Measurements from ENCODE around the gene ACOT7.
"Not testable (repeated sequence)": the region's sequence is repeated elsewhere in the genome, so short reads cannot be mapped to it uniquely, and the experiment has no call there.

ACOT7 gene

GRCh38 chr1:6429660-6430411 is 36.3 kb upstream of the ACOT7 start:
- H3K9ac ChIP-seq (ENCODE audit: low read length); H3K27ac ChIP-seq (ENCODE audit: low read depth, low read length); H3K36me3 ChIP-seq (ENCODE audit: insufficient read depth, low read length); H3K4me1 ChIP-seq (ENCODE audit: insufficient read depth, low read length); H3K4me3 ChIP-seq (ENCODE audit: low read depth in 1 of 2, low read length in 2 of 2); H3K9me3 ChIP-seq (ENCODE audit: low read length): not testable (repeated sequence)
- peaks cover 17 to 32% of the 10 kb centered on the region in 2 donors for H3K27me3 ChIP-seq (ENCODE audit: control insufficient read depth in 1 of 2, insufficient read depth in 2 of 2, low read length in 2 of 2)

GRCh38 chr1:6428453-6428852 is 34.9 kb upstream of the ACOT7 start:
- not testable (repeated sequence) for H3K4me3 ChIP-seq (ENCODE audit: low read depth in 1 of 2, low read length in 2 of 2); H3K9ac ChIP-seq (ENCODE audit: low read length); H3K27ac ChIP-seq (ENCODE audit: low read depth, low read length); H3K36me3 ChIP-seq (ENCODE audit: insufficient read depth, low read length); H3K9me3 ChIP-seq (ENCODE audit: low read length); H3K4me1 ChIP-seq (ENCODE audit: insufficient read depth, low read length)
- peaks cover 24 to 43% of the 10 kb centered on the region in 2 donors for H3K27me3 ChIP-seq (ENCODE audit: control insufficient read depth in 1 of 2, insufficient read depth in 2 of 2, low read length in 2 of 2)

GRCh38 chr1:6427441-6428390 is 34.1 kb upstream of the ACOT7 start:
- H3K36me3 ChIP-seq (ENCODE audit: insufficient read depth, low read length) = no peaks in the 10 kb centered on the region
- H3K27me3 ChIP-seq (ENCODE audit: control insufficient read depth in 1 of 2, insufficient read depth in 2 of 2, low read length in 2 of 2) = peaks cover 32 to 49% of the 10 kb centered on the region in 2 donors
- no peak overlapping the region for H3K9ac ChIP-seq (ENCODE audit: low read length)
- H3K4me3 ChIP-seq (ENCODE audit: low read depth in 1 of 2, low read length in 2 of 2) = no peak overlapping the region
- H3K27ac ChIP-seq (ENCODE audit: low read depth, low read length) = no peak overlapping the region
- H3K9me3 ChIP-seq (ENCODE audit: low read length) = no peaks in the 10 kb centered on the region
- no peaks in the 10 kb centered on the region for H3K4me1 ChIP-seq (ENCODE audit: insufficient read depth, low read length)

GRCh38 chr1:6426972-6427350 is 33.4 kb upstream of the ACOT7 start:
- Histone ChIP-seq H3K9me3 (ENCODE audit: low read length) (no peaks in the 10 kb centered on the region), H3K27me3 (ENCODE audit: control insufficient read depth in 1 of 2, insufficient read depth in 2 of 2, low read length in 2 of 2) (peaks cover 33 to 50% of the 10 kb centered on the region in 2 donors), H3K27ac (ENCODE audit: low read depth, low read length) (no peak overlapping the region), H3K4me1 (ENCODE audit: insufficient read depth, low read length) (no peaks in the 10 kb centered on the region), H3K36me3 (ENCODE audit: insufficient read depth, low read length) (no peaks in the 10 kb centered on the region), H3K4me3 (ENCODE audit: low read depth in 1 of 2, low read length in 2 of 2) (no peak overlapping the region), H3K9ac (ENCODE audit: low read length) (no peak overlapping the region)

- no peaks in the 10 kb centered on the region for H3K4me1 ChIP-seq (ENCODE audit: insufficient read depth, low read length)
- no peak overlapping the region for H3K9ac ChIP-seq (ENCODE audit: low read length)
- no peaks in the 10 kb centered on the region for H3K9me3 ChIP-seq (ENCODE audit: low read length)
- peaks cover 37 to 55% of the 10 kb centered on the region in 2 donors for H3K27me3 ChIP-seq (ENCODE audit: control insufficient read depth in 1 of 2, insufficient read depth in 2 of 2, low read length in 2 of 2)
- H3K36me3 ChIP-seq (ENCODE audit: insufficient read depth, low read length) = no peaks in the 10 kb centered on the region
- H3K27ac ChIP-seq (ENCODE audit: low read depth, low read length) = no peak overlapping the region
- H3K4me3 ChIP-seq (ENCODE audit: low read depth in 1 of 2, low read length in 2 of 2) = no peak overlapping the region
Measured at GRCh38 chr1:6426277-6426971, 32.9 kb upstream of the ACOT7 start.

- H3K4me1 ChIP-seq (ENCODE audit: insufficient read depth, low read length) = no peaks in the 10 kb centered on the region
- H3K4me3 ChIP-seq (ENCODE audit: low read depth in 1 of 2, low read length in 2 of 2) = no peak overlapping the region
- H3K36me3 ChIP-seq (ENCODE audit: insufficient read depth, low read length) = no peaks in the 10 kb centered on the region
- peaks cover 45 to 63% of the 10 kb centered on the region in 2 donors for H3K27me3 ChIP-seq (ENCODE audit: control insufficient read depth in 1 of 2, insufficient read depth in 2 of 2, low read length in 2 of 2)
- H3K27ac ChIP-seq (ENCODE audit: low read depth, low read length) = no peak overlapping the region
- no peaks in the 10 kb centered on the region for H3K9me3 ChIP-seq (ENCODE audit: low read length)
- no peak overlapping the region for H3K9ac ChIP-seq (ENCODE audit: low read length)
Measured at GRCh38 chr1:6425658-6426057, 32.1 kb upstream of the ACOT7 start.

- Histone ChIP-seq H3K36me3 (ENCODE audit: insufficient read depth, low read length) (no peaks in the 10 kb centered on the region), H3K4me1 (ENCODE audit: insufficient read depth, low read length) (peaks cover 5% of the 10 kb centered on the region), H3K27me3 (ENCODE audit: control insufficient read depth in 1 of 2, insufficient read depth in 2 of 2, low read length in 2 of 2) (peaks cover 52 to 71% of the 10 kb centered on the region in 2 donors), H3K27ac (ENCODE audit: low read depth, low read length) (no peak within 1 kb of the TSS), H3K9ac (ENCODE audit: low read length) (no peak within 1 kb of the TSS), H3K4me3 (ENCODE audit: low read depth in 1 of 2, low read length in 2 of 2) (no peak within 1 kb of the TSS), H3K9me3 (ENCODE audit: low read length) (no peaks in the 10 kb centered on the region)
Measured at GRCh38 chr1:6424619-6425593, 31.3 kb upstream of the ACOT7 start, which contains the start of gene ESPN. Gene ESPN, plus strand, starts transcription at chr1:6424776. Its CDS starts 180 bp downstream, at chr1:6424956.

- Histone ChIP-seq H3K27ac (ENCODE audit: low read depth, low read length) (no peak overlapping the region), H3K9ac (ENCODE audit: low read length) (no peak overlapping the region), H3K4me1 (ENCODE audit: insufficient read depth, low read length) (peaks cover 5% of the 10 kb centered on the region), H3K36me3 (ENCODE audit: insufficient read depth, low read length) (no peaks in the 10 kb centered on the region), H3K9me3 (ENCODE audit: low read length) (no peaks in the 10 kb centered on the region), H3K27me3 (ENCODE audit: control insufficient read depth in 1 of 2, insufficient read depth in 2 of 2, low read length in 2 of 2) (peaks cover 52 to 79% of the 10 kb centered on the region in 2 donors), H3K4me3 (ENCODE audit: low read depth in 1 of 2, low read length in 2 of 2) (no peak overlapping the region)
Measured at GRCh38 chr1:6424000-6424565, 30.5 kb upstream of the ACOT7 start.

GRCh38 chr1:6423321-6423999 is 29.9 kb upstream of the ACOT7 start:
- Histone ChIP-seq H3K4me1 (ENCODE audit: insufficient read depth, low read length) (peaks cover 5% of the 10 kb centered on the region), H3K9me3 (ENCODE audit: low read length) (no peaks in the 10 kb centered on the region), H3K36me3 (ENCODE audit: insufficient read depth, low read length) (no peaks in the 10 kb centered on the region), H3K27ac (ENCODE audit: low read depth, low read length) (no peak overlapping the region), H3K27me3 (ENCODE audit: control insufficient read depth in 1 of 2, insufficient read depth in 2 of 2, low read length in 2 of 2) (peaks cover 52 to 85% of the 10 kb centered on the region in 2 donors), H3K9ac (ENCODE audit: low read length) (no peak overlapping the region), H3K4me3 (ENCODE audit: low read depth in 1 of 2, low read length in 2 of 2) (no peak overlapping the region)

- no peak overlapping the region for H3K9ac ChIP-seq (ENCODE audit: low read length)
Measured at GRCh38 chr1:6421266-6421665, 27.7 kb upstream of the ACOT7 start.

More at GRCh38 chr1:6421266-6421665, 27.7 kb upstream of the ACOT7 start:
- Histone ChIP-seq H3K4me1 (ENCODE audit: insufficient read depth, low read length) (peaks cover 5% of the 10 kb centered on the region), H3K9me3 (ENCODE audit: low read length) (no peaks in the 10 kb centered on the region), H3K27ac (ENCODE audit: low read depth, low read length) (no peak overlapping the region), H3K36me3 (ENCODE audit: insufficient read depth, low read length) (no peaks in the 10 kb centered on the region), H3K27me3 (ENCODE audit: control insufficient read depth in 1 of 2, insufficient read depth in 2 of 2, low read length in 2 of 2) (peaks cover 55 to 90% of the 10 kb centered on the region in 2 donors), H3K4me3 (ENCODE audit: low read depth in 1 of 2, low read length in 2 of 2) (no peak overlapping the region)
